Stimulated activated CD4-positive, alpha-beta T cell treated with anti-CD3 and anti-CD28 coated beads, Interleukin-1b, Interleukin-23, amount 100 ng/mL, for 4 hours (primary cell): Measurements from ENCODE around the gene SLC39A11.

Experiments
- DNase-seq, 2 donors: peaks; one replicate each; pipeline ENCODE4 v3.0.0-alpha.2; 2020; ENCODE audit warnings: low read depth in 2 of 2

SLC39A11 gene

GRCh38 chr17:72684405-72685020, 408.0 kb downstream of the SLC39A11 start:
- DNase-seq = no peak

GRCh38 chr17:72683506-72684404, 408.7 kb downstream of the SLC39A11 start:
- no peak for DNase-seq

GRCh38 chr17:72682605-72683004, 409.9 kb downstream of the SLC39A11 start:
- no peak for DNase-seq

- DNase-seq = no peak
Measured at GRCh38 chr17:72681844-72682243, 410.6 kb downstream of the SLC39A11 start.

- no peak for DNase-seq
Measured at GRCh38 chr17:72677714-72678390, 414.6 kb downstream of the SLC39A11 start.

- DNase-seq = no peak
Measured at GRCh38 chr17:72677108-72677507, 415.4 kb downstream of the SLC39A11 start.

GRCh38 chr17:72672729-72673128, 419.8 kb downstream of the SLC39A11 start:
- no peak for DNase-seq

GRCh38 chr17:72671016-72671415, 421.5 kb downstream of the SLC39A11 start:
- no peak for DNase-seq

GRCh38 chr17:72667096-72668063, 425.1 kb downstream of the SLC39A11 start:
- no peak for DNase-seq

GRCh38 chr17:72665852-72666851, 426.3 kb downstream of the SLC39A11 start:
- no peak for DNase-seq

GRCh38 chr17:72662827-72663190, 429.7 kb downstream of the SLC39A11 start:
- DNase-seq = no peak

GRCh38 chr17:72661945-72662826, 430.3 kb downstream of the SLC39A11 start:
- DNase-seq = no peak

GRCh38 chr17:72661116-72661944, 431.2 kb downstream of the SLC39A11 start:
- no peak for DNase-seq

- DNase-seq = no peak
Measured at GRCh38 chr17:72660274-72661115, 432.0 kb downstream of the SLC39A11 start.

- no peak for DNase-seq
Measured at GRCh38 chr17:72659811-72660210, 432.7 kb downstream of the SLC39A11 start.

- DNase-seq = no peak
Measured at GRCh38 chr17:72658675-72659074, 433.8 kb downstream of the SLC39A11 start.
